SU-DHL-6 (cell line): Measurements from ENCODE around the gene PCNX4.

ENCODE experiments used
- H2AFZ ChIP-seq: fragments of 200-600 bp; sonication (generic); 2 replicates; pipeline ENCODE4 v1.6.1; 2014; ENCODE audit warnings: low read depth, mild to moderate bottlenecking, moderate library complexity, mixed read lengths, antibody characterized with exemption, low read length; ENCODE audit not compliant: severe bottlenecking
- H3F3A ChIP-seq: fragments of 200-600 bp; shearing (Covaris generic); 2 replicates; pipeline ENCODE4 v1.6.0; 2016; ENCODE audit warnings: antibody characterized with exemption, mild to moderate bottlenecking; ENCODE audit not compliant: insufficient read depth
- H3K27ac ChIP-seq: fragments of 200-600 bp; sonication (generic); 2 replicates; pipeline ENCODE4 v1.5.1; 2016; ENCODE audit warnings: low read depth, mild to moderate bottlenecking, low read length, moderate library complexity, mixed read lengths
- H3K27me3 ChIP-seq: fragments of 200-600 bp; sonication (generic), shearing (Covaris generic); 2 replicates; pipeline ENCODE4 v1.6.0; 2014; ENCODE audit warnings: mild to moderate bottlenecking, low read length
- H3K36me3 ChIP-seq: fragments of 200-600 bp; sonication (generic); 2 replicates; pipeline ENCODE4 v1.6.1; 2014; ENCODE audit warnings: mild to moderate bottlenecking, low read length, mixed read lengths
- H3K4me2 ChIP-seq: fragments of 300-600, 200-600 bp; shearing (Covaris generic), sonication (generic); 2 replicates; pipeline ENCODE4 v1.6.0; 2014; ENCODE audit warnings: low read length, low read depth, mild to moderate bottlenecking; ENCODE audit not compliant: poor library complexity, severe bottlenecking
- H3K4me3 ChIP-seq: fragments of 200-600 bp; sonication (generic); 2 replicates; pipeline ENCODE4 v1.5.1; 2014; ENCODE audit warnings: antibody characterized with exemption, low read length, mild to moderate bottlenecking, mixed read lengths; ENCODE audit not compliant: insufficient read depth, poor library complexity, severe bottlenecking
- H3K79me2 ChIP-seq: fragments of 200-600 bp; sonication (generic); 2 replicates; pipeline ENCODE4 v1.6.1; 2014; ENCODE audit warnings: mild to moderate bottlenecking, low read length, moderate library complexity; ENCODE audit not compliant: insufficient read depth
- H3K9ac ChIP-seq: fragments of 200-600 bp; sonication (generic); 2 replicates; pipeline ENCODE4 v1.7.0; 2014; ENCODE audit warnings: mild to moderate bottlenecking, low read length
- H3K9me2 ChIP-seq: fragments of 200-600 bp; sonication (generic); replicated peaks from 2 replicates; pipeline ENCODE4 v1.6.1; 2014; ENCODE audit warnings: low read length; ENCODE audit not compliant: insufficient read depth
- H3K9me3 ChIP-seq: fragments of 200-600 bp; sonication (generic); 2 replicates; pipeline ENCODE4 v1.6.1; 2014; ENCODE audit warnings: low read length, mixed read lengths; ENCODE audit not compliant: insufficient read depth
- H4K20me1 ChIP-seq: fragments of 200-600 bp; sonication (generic); 2 replicates; pipeline ENCODE4 v1.6.1; 2014; ENCODE audit warnings: low read depth, mild to moderate bottlenecking, antibody characterized with exemption, low read length, moderate library complexity, mixed read lengths
- EZH2phosphoT487 ChIP-seq: fragments of 200-600 bp; sonication (generic), shearing (Covaris generic); conservative IDR thresholded peaks from 2 replicates; pipeline ENCODE4 v1.6.1; 2018; ENCODE audit warnings: mild to moderate bottlenecking, antibody characterized with exemption, low read length, moderate library complexity, mixed read lengths
- TF ChIP-seq, protein P1 (sequence below): fragments of 200-600 bp; sonication (generic); IDR thresholded peaks from one replicate; pipeline ENCODE4 v1.5.1; 2017; ENCODE audit warnings: antibody characterized with exemption, mild to moderate bottlenecking, low read length, moderate library complexity; ENCODE audit not compliant: insufficient read depth, poor library complexity, severe bottlenecking

PCNX4 gene

DNA sequence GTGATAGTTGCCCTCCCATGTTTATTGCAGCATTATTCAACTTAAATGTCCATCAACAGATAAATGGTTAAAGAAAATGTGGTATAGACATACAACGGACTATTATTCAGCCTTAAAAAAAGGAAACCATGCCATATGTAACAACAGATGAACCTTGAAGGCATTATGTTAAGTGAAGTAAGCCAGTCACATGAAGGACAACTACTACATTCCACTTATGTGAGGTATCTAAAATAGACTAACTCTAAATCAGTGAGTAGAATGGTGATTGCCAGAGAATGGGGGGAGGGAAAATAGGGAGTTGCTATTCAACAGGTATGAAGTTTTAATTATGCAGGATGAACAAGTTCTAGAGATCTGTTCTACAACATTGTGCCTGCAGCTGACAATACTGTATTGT is 10.1 kb downstream of the PCNX4 start:
- H3K9ac ChIP-seq: no peak overlapping the region
- H3K27ac ChIP-seq: no peak overlapping the region
- peaks cover 3% of the 10 kb centered on the region; the same call in 1 of the 2 replicates for H3F3A ChIP-seq
- H3K27me3 ChIP-seq: no peaks in the 10 kb centered on the region
- H3K9me3 ChIP-seq: no peaks in the 10 kb centered on the region
- peaks cover 94% of the 10 kb centered on the region for H3K79me2 ChIP-seq
- no peaks in the 10 kb centered on the region for H3K9me2 ChIP-seq
- H4K20me1 ChIP-seq: peaks cover 7% of the 10 kb centered on the region; the same call in 1 of the 2 replicates
- H3K36me3 ChIP-seq: 0 out of 2 replicates have a peak, but pooled peaks cover 4% of the 10 kb centered on the region
- TF ChIP-seq, protein P1, sequence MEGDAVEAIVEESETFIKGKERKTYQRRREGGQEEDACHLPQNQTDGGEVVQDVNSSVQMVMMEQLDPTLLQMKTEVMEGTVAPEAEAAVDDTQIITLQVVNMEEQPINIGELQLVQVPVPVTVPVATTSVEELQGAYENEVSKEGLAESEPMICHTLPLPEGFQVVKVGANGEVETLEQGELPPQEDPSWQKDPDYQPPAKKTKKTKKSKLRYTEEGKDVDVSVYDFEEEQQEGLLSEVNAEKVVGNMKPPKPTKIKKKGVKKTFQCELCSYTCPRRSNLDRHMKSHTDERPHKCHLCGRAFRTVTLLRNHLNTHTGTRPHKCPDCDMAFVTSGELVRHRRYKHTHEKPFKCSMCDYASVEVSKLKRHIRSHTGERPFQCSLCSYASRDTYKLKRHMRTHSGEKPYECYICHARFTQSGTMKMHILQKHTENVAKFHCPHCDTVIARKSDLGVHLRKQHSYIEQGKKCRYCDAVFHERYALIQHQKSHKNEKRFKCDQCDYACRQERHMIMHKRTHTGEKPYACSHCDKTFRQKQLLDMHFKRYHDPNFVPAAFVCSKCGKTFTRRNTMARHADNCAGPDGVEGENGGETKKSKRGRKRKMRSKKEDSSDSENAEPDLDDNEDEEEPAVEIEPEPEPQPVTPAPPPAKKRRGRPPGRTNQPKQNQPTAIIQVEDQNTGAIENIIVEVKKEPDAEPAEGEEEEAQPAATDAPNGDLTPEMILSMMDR: no peak
- no peak for TF ChIP-seq EZH2phosphoT487
- no peak overlapping the region for H3K4me3 ChIP-seq
- H3K4me2 ChIP-seq: no peak overlapping the region
- H2AFZ ChIP-seq: no peak overlapping the region

DNA sequence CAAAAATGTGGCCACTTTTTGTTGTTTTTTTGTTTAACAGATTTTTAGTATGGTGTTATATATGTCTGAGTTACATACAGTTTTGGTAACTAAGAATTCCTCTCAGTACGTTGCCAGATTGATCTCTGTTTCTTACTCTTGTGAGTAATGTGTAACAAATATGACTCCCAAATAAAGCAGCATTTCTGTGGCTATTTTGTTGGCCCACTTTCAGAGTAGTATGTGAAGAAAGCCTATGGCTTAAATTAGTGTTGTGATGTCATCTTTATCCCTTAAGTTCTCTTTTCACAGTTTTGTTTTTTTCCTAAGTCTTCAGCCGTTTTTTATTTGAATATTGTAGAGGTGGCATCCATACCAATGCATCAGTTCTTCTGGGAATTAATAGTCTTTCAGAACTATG is 10.7 kb downstream of the PCNX4 start:
- H3K4me2 ChIP-seq: no peak overlapping the region
- peaks cover 7% of the 10 kb centered on the region; the same call in 1 of the 2 replicates for H4K20me1 ChIP-seq
- no peak overlapping the region for H3K27ac ChIP-seq
- no peaks in the 10 kb centered on the region for H3K27me3 ChIP-seq
- no peak overlapping the region for H3K9ac ChIP-seq
- no peaks in the 10 kb centered on the region for H3K9me3 ChIP-seq
- peaks cover 88% of the 10 kb centered on the region for H3K79me2 ChIP-seq
- no peaks in the 10 kb centered on the region for H3K9me2 ChIP-seq
- 0 out of 2 replicates have a peak, but pooled peaks cover 4% of the 10 kb centered on the region for H3K36me3 ChIP-seq
- no peak for TF ChIP-seq EZH2phosphoT487
- TF ChIP-seq, protein P1: no peak
- H3F3A ChIP-seq: peaks cover 3% of the 10 kb centered on the region; the same call in 1 of the 2 replicates
- no peak overlapping the region for H3K4me3 ChIP-seq
- no peak overlapping the region for H2AFZ ChIP-seq

DNA sequence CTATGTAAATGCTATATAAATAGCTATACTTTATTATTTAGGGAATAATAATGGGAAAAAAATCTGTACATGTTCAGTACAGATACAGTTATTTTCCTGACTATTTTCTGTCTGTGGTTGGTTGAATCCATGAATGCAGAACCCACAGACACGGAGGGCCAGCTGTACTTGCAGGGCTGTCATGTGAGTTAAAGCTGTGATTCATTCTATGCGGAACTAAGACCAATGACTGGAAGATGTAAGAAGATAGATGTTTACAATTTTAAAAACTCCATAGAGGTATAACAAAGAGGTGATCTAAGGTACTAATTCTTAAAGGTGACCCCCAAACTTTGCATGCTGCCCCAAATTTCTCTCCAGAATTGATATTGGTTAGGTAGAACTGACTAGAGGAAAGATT is 14.6 kb downstream of the PCNX4 start:
- Histone ChIP-seq H3K36me3 (0 out of 2 replicates have a peak, but pooled peaks cover 7% of the 10 kb centered on the region), H3K79me2 (peaks cover 72% of the 10 kb centered on the region), H3F3A (peaks cover 3% of the 10 kb centered on the region; the same call in 1 of the 2 replicates), H3K27ac (no peak overlapping the region), H3K4me3 (no peak overlapping the region), H4K20me1 (peaks cover 7% of the 10 kb centered on the region; the same call in 1 of the 2 replicates), H2AFZ (no peak overlapping the region), H3K9ac (no peak overlapping the region), H3K9me2 (no peaks in the 10 kb centered on the region), H3K27me3 (no peaks in the 10 kb centered on the region), H3K4me2 (no peak overlapping the region), H3K9me3 (no peaks in the 10 kb centered on the region)
- TF ChIP-seq, protein P1: no peak
- TF ChIP-seq EZH2phosphoT487: no peak
